K562 (cell line): Measurements from ENCODE around the gene PEX13. TPM values are rescaled to one million over a fixed set of nuclear protein-coding genes. Genes with fewer than 3 reads are reported as not detected.

Source experiments
- ARHGAP35 ChIP-seq: fragments of 450-650 bp; IDR thresholded peaks from 2 replicates; pipeline ENCODE4 v1.6.1; 2018; ENCODE audit not compliant: partially characterized antibody
- ATF1 ChIP-seq, 2 experiments: fragments of 450-650 bp in 1 of 2; IDR thresholded peaks; 2 replicates each; pipeline ENCODE4 v1.6.1; 2016; ENCODE audit warnings: missing compliant biosample characterization in 1 of 2, missing genetic modification characterization in 1 of 2
- BRD4 ChIP-seq: fragments of 200-600 bp; sonication (generic); IDR thresholded peaks from 2 replicates; pipeline ENCODE4 v1.6.1; 2017; ENCODE audit warnings: inconsistent platforms
- E2F4 ChIP-seq: sonication (generic); formaldehyde crosslinking; IDR thresholded peaks from 2 replicates; pipeline ENCODE4 v1.8.0; 2022; ENCODE audit warnings: mild to moderate bottlenecking, low read depth, missing genetic modification reagents
- FOS ChIP-seq: IDR thresholded peaks from 3 replicates; pipeline ENCODE4 v1.6.1; 2011; ENCODE audit not compliant: insufficient read length; ENCODE audit errors: extremely low read depth
- FOXA3 ChIP-seq, 2 experiments: fragments of 450-650 bp in 1 of 2; sonication (generic) in 1 of 2; formaldehyde crosslinking; IDR thresholded peaks in 1 of 2; conservative IDR thresholded peaks in 1 of 2; 2 replicates each; pipeline versions ENCODE4 v1.4.0 to v1.8.0; 2020 to 2022; ENCODE audit warnings: mild to moderate bottlenecking in 2 of 2, missing genetic modification reagents in 1 of 2
- FOXM1 ChIP-seq, 2 experiments: fragments of 450-650 bp in 1 of 2; sonication (generic) in 1 of 2; formaldehyde crosslinking in 1 of 2; IDR thresholded peaks; 2 replicates each; pipeline versions ENCODE4 v1.6.1 to v1.9.0; 2017 to 2022; ENCODE audit warnings: low read depth in 2 of 2, mild to moderate bottlenecking in 2 of 2, missing genetic modification reagents in 1 of 2, moderate library complexity in 1 of 2
- FOXP1 ChIP-seq: sonication (generic); formaldehyde crosslinking; IDR thresholded peaks from 2 replicates; pipeline ENCODE4 v1.8.0; 2022; ENCODE audit warnings: mild to moderate bottlenecking, missing genetic modification reagents
- HES1 ChIP-seq: fragments of 450-650 bp; IDR thresholded peaks from 2 replicates; pipeline ENCODE4 v1.6.1; 2016; ENCODE audit warnings: low read depth, mild to moderate bottlenecking, moderate library complexity
- KDM4B ChIP-seq, 2 experiments: fragments of 450-650 bp in 1 of 2; sonication (generic) in 1 of 2; IDR thresholded peaks; 2 replicates each; pipeline ENCODE4 v1.6.1; 2016 to 2017; ENCODE audit warnings: borderline replicate concordance in 2 of 2, antibody characterized with exemption in 1 of 2, low read depth in 1 of 2, mild to moderate bottlenecking in 1 of 2
- MTA3 ChIP-seq: fragments of 450-650 bp; formaldehyde crosslinking; IDR thresholded peaks from 2 replicates; pipeline ENCODE4 v1.6.1; 2017; ENCODE audit warnings: mild to moderate bottlenecking, borderline replicate concordance
- PCBP1 ChIP-seq: fragments of 200-400 bp; formaldehyde crosslinking; IDR thresholded peaks from 2 replicates; pipeline ENCODE4 v1.6.1; 2018; ENCODE audit warnings: mild to moderate bottlenecking, low read depth, low read length; ENCODE audit not compliant: poor library complexity, severe bottlenecking
- RBBP5 ChIP-seq: fragments of 200-600 bp; sonication (generic); IDR thresholded peaks from 2 replicates; pipeline ENCODE4 v1.6.1; 2012; ENCODE audit warnings: borderline replicate concordance, mild to moderate bottlenecking, low read length, control low read depth, inconsistent platforms; ENCODE audit not compliant: insufficient read depth, poor library complexity, severe bottlenecking
- SETDB1 ChIP-seq: IDR thresholded peaks from one replicate; pipeline ENCODE4 v1.6.1; 2012; ENCODE audit warnings: low read length, control low read depth, inconsistent platforms
- TAF7 ChIP-seq: fragments of 450-650 bp; IDR thresholded peaks from 2 replicates; pipeline ENCODE4 v1.6.1; 2016; ENCODE audit warnings: missing genetic modification characterization, missing compliant biosample characterization
- ZFPM2 ChIP-seq: fragments of 250-450 bp; sonication (Bioruptor Pico); IDR thresholded peaks from 2 replicates; pipeline ENCODE4 v1.5.1; 2022; ENCODE audit warnings: mild to moderate bottlenecking
- ZNF140 ChIP-seq: fragments of 250-450 bp; sonication (Bioruptor Pico); IDR thresholded peaks from 2 replicates; pipeline ENCODE4 v1.8.0; 2021; ENCODE audit warnings: moderate library complexity, mild to moderate bottlenecking, inconsistent platforms
- ZNF282 ChIP-seq: sonication (generic); formaldehyde crosslinking; IDR thresholded peaks from 2 replicates; pipeline ENCODE4 v1.8.1; 2023; ENCODE audit warnings: missing genetic modification reagents
- ZNF584 ChIP-seq: fragments of 200-800 bp; sonication (Bioruptor generic); IDR thresholded peaks from 2 replicates; pipeline ENCODE4 v1.6.1; 2016; ENCODE audit warnings: low read depth, mild to moderate bottlenecking, missing genetic modification characterization, missing compliant biosample characterization
- ZNF707 ChIP-seq: fragments of 250-450 bp; sonication (Bioruptor Pico); conservative IDR thresholded peaks from 2 replicates; pipeline ENCODE4 v1.8.0; 2022; ENCODE audit warnings: inconsistent platforms, mild to moderate bottlenecking, moderate library complexity
- ZNF76 ChIP-seq: fragments of 250-450 bp; sonication (Bioruptor Pico); IDR thresholded peaks from 2 replicates; pipeline ENCODE4 v1.4.0; 2020; ENCODE audit warnings: mild to moderate bottlenecking, moderate library complexity, borderline replicate concordance
- ZNF766 ChIP-seq: fragments of 200-800 bp; sonication (Bioruptor generic); conservative IDR thresholded peaks from 2 replicates; pipeline ENCODE4 v1.6.1; 2016; ENCODE audit warnings: missing genetic modification characterization, missing compliant biosample characterization
- polyA plus RNA-seq, 8 experiments: library from polyadenylated mRNA; depleted of rRNA in 4 of 8; stranded (reverse) in 5 of 8; unstranded in 3 of 8; fragments of >200 nt; fragmentation: Nextera tagmentation in 2 of 8; fragmentation: Illumina TruSeq in 1 of 8; extraction: Ambion mirVana in 2 of 8; extraction: Trizol in 1 of 8; gene quantifications; 2 replicates each; pipeline versions ENCODE4 v1.2.1 to v1.2.3, GENCODE V29; 2011 to 2014; ENCODE audit warnings: inconsistent platforms in 1 of 8, missing spikeins in 1 of 8
- total RNA-seq, 7 experiments: library from RNA; depleted of rRNA in 6 of 7; stranded (reverse); fragments of >200 nt in 6 of 7; fragmentation: Illumina TruSeq in 2 of 7; extraction: Trizol in 2 of 7; gene quantifications; 2 replicates each; pipeline versions ENCODE4 v1.2.1 to v1.2.3, GENCODE V29; 2011 to 2021; ENCODE audit warnings: low replicate concordance in 1 of 7
- TF ChIP-seq, protein P1 (sequence below): sonication (generic); formaldehyde crosslinking; IDR thresholded peaks from 2 replicates; pipeline ENCODE4 v1.9.0; 2022; ENCODE audit warnings: mild to moderate bottlenecking, missing genetic modification reagents
- TF ChIP-seq, protein P2 (sequence below): fragments of 450-650 bp; IDR thresholded peaks from 2 replicates; pipeline ENCODE4 v1.6.1; 2016; ENCODE audit warnings: missing biosample characterization, missing genetic modification characterization

The PEX13 gene
- total and polyA plus RNA-seq, 9 of the 15 experiments (the other 6 are each of a cell fraction or from before 2014, with no cell fraction given): 4.0 to 30.4 (median 18.8) TPM

DNA sequence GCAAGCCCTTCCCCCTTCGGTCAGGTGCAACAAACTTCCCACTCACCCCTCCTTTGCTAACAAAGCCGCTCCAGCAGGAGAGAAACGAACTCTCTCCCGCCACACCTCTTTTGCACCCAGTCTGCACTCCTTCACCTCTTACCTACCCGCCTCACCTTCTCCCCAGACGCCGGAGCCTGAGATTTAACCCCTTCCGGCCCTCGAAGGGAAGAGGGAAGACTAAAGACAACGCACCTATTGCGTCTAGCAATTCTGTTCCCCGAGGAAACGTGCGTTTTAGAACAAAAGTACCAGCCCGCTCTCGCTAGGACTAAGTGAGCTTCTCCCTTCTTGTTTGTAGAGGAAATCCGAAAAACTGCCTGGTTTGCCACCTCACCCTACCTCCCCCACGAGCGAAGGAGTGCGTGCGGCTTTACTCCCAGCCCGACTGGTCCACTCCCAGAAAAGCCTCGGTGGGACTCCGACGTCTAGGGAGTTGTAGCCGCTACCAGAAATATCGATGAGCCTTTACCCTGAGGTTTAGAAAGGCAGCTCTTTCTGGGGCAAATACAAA lies 441 bp upstream of the PEX13 start (continued):
- TF ChIP-seq TAF7 (tag) (peak; percentile 63), ZNF76 (no peak), E2F4 (CRISPR knock-in tag) (no peak), ZNF707 (CRISPR knock-in tag) (no peak), SETDB1 (no peak), FOS (no peak), ZFPM2 (CRISPR knock-in tag) (no peak), BRD4 (peak; percentile 97), ARHGAP35 (no peak), HES1 (0 out of 2 replicates have a peak, but pooled peaks have one; percentile 11), FOXP1 (no peak), RBBP5 (peak; percentile 81), ZNF140 (CRISPR knock-in tag) (no peak), KDM4B (IDR thresholded peaks at IDR 0.05; ENCODE audit: borderline replicate concordance in 2 of 2, low read depth in 1 of 2) (peak in 1 of 2 experiments; percentile 36; a peak in 1 of 4 replicates), PCBP1 (no peak), ZNF584 (CRISPR knock-in tag) (no peak), ZNF766 (CRISPR knock-in tag) (no peak), MTA3 (peak; percentile 35; the same call in 1 of the 2 replicates), FOXA3 (CRISPR knock-in tag; conservative IDR thresholded peaks at IDR 0.05 in 1 of 2, IDR thresholded peaks at IDR 0.05 in 1 of 2) (no peak), FOXM1 (IDR thresholded peaks at IDR 0.05; ENCODE audit: low read depth) (peak; percentile 88), FOXM1 (CRISPR knock-in tag; IDR thresholded peaks at IDR 0.05; ENCODE audit: low read depth) (no peak), ATF1 (CRISPR knock-in tag; IDR thresholded peaks at IDR 0.05) (no peak), ATF1 (tag; IDR thresholded peaks at IDR 0.05) (peak; percentile 88), ZNF282 (CRISPR knock-in tag) (no peak)
- TF ChIP-seq, protein P1, sequence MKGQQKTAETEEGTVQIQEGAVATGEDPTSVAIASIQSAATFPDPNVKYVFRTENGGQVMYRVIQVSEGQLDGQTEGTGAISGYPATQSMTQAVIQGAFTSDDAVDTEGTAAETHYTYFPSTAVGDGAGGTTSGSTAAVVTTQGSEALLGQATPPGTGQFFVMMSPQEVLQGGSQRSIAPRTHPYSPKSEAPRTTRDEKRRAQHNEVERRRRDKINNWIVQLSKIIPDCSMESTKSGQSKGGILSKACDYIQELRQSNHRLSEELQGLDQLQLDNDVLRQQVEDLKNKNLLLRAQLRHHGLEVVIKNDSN (CRISPR knock-in tag): no peak
- TF ChIP-seq, protein P2, sequence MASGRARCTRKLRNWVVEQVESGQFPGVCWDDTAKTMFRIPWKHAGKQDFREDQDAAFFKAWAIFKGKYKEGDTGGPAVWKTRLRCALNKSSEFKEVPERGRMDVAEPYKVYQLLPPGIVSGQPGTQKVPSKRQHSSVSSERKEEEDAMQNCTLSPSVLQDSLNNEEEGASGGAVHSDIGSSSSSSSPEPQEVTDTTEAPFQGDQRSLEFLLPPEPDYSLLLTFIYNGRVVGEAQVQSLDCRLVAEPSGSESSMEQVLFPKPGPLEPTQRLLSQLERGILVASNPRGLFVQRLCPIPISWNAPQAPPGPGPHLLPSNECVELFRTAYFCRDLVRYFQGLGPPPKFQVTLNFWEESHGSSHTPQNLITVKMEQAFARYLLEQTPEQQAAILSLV (tag): no peak; the same call in 1 of the 2 replicates
